GM19025 (cell line): ENCODE measurements around the gene SVIL.

Experiments
- ATAC-seq: cut with Tn5 transposase; IDR thresholded peaks from one replicate; pipeline ENCODE4 v1.9.1; 2021; ENCODE audit warnings: mild to moderate bottlenecking, low read depth, moderate library complexity; ENCODE audit not compliant: unreplicated experiment

Gene SVIL

GRCh38 chr10:29435809-29436501 is 198.8 kb downstream of the SVIL start:
- no peak for ATAC-seq

GRCh38 chr10:29434111-29434510 is 200.7 kb downstream of the SVIL start:
- no peak for ATAC-seq

- no peak for ATAC-seq
These were observed 203.1 kb downstream of the SVIL start for GRCh38 chr10:29431711-29432110.

GRCh38 chr10:29430101-29430500 is 204.7 kb downstream of the SVIL start:
- no peak for ATAC-seq

GRCh38 chr10:29428486-29428885 is 206.3 kb downstream of the SVIL start:
- ATAC-seq = no peak

- no peak for ATAC-seq
These were observed 207.1 kb downstream of the SVIL start for GRCh38 chr10:29427667-29428066.

GRCh38 chr10:29426420-29426819 is 208.4 kb downstream of the SVIL start:
- ATAC-seq = no peak

GRCh38 chr10:29424017-29424416 is 210.8 kb downstream of the SVIL start:
- ATAC-seq = no peak

GRCh38 chr10:29420744-29421143 is 214.0 kb downstream of the SVIL start:
- ATAC-seq = no peak

GRCh38 chr10:29417324-29417723 is 217.4 kb downstream of the SVIL start:
- no peak for ATAC-seq

- ATAC-seq = no peak
These were observed 218.9 kb downstream of the SVIL start for GRCh38 chr10:29415876-29416275.

GRCh38 chr10:29414501-29414900 is 220.3 kb downstream of the SVIL start:
- ATAC-seq = no peak

GRCh38 chr10:29412485-29412884 is 222.3 kb downstream of the SVIL start:
- no peak for ATAC-seq

- ATAC-seq = no peak
These were observed 223.0 kb downstream of the SVIL start for GRCh38 chr10:29411666-29412315.

- peak; percentile 68 for ATAC-seq
These were observed 225.3 kb downstream of the SVIL start for GRCh38 chr10:29409241-29410054.

- ATAC-seq = peak; percentile 7
These were observed 225.9 kb downstream of the SVIL start for GRCh38 chr10:29408847-29409240.
